Ectodermal cell (in vitro differentiated cells): ENCODE results near the gene NPEPL1.

ENCODE experiments used
- H3K27ac ChIP-seq: 2 replicates; pipeline ENCODE4 v1.7.0; 2013; ENCODE audit warnings: mild to moderate bottlenecking, low read depth, low read length; ENCODE audit not compliant: insufficient read depth, poor library complexity, severe bottlenecking
- H3K27me3 ChIP-seq: 2 replicates; pipeline ENCODE4 v1.7.0; 2013; ENCODE audit warnings: mild to moderate bottlenecking, low read length; ENCODE audit not compliant: insufficient read depth, control insufficient read depth, poor library complexity, severe bottlenecking
- H3K36me3 ChIP-seq: one replicate; pipeline ENCODE4 v1.7.0; 2013; ENCODE audit warnings: low read length; ENCODE audit not compliant: control insufficient read depth, insufficient read depth
- H3K4me1 ChIP-seq: one replicate; pipeline ENCODE4 v1.7.0; 2013; ENCODE audit warnings: low read length; ENCODE audit not compliant: control insufficient read depth, insufficient read depth
- H3K4me3 ChIP-seq: 2 replicates; pipeline ENCODE4 v1.7.0; 2013; ENCODE audit warnings: low read depth, low read length, control low read depth; ENCODE audit not compliant: insufficient read depth
- H3K9me3 ChIP-seq: 2 replicates; pipeline ENCODE4 v1.7.0; 2013; ENCODE audit warnings: mild to moderate bottlenecking, low read length, moderate library complexity; ENCODE audit not compliant: control insufficient read depth
- WGBS, 2 experiments: methylation state at CpG; one replicate each; pipeline ENCODE4 v1.1.7; 2013; ENCODE audit warnings: missing lambda C conversion rate in 2 of 2; 5-methylcytosine and 5-hydroxymethylcytosine counted together

NPEPL1 gene

DNA sequence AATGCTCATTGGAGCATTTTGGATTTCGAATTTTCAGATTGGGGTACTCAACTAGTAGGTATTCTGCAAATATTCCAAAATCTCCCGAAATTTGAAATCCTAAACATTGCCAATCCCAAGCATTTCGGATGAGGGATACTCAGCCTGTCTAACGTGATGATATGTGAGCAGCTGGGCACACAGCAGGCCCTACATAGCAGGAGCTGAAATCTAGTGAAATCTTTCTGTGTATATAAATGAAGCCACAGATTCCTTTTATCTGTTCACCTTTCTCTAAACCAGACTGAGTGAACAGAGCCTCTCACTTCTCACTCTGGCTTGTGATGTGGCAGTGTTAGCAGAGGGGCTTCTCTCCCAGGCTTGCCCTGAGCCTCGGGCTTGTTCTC, 23.7 kb upstream of the NPEPL1 start:
- H3K4me3 ChIP-seq, result no peak overlapping the region
- no peaks in the 10 kb centered on the region for H3K9me3 ChIP-seq
- H3K27ac ChIP-seq, result no peak overlapping the region
- H3K36me3 ChIP-seq, result peaks cover 6% of the 10 kb centered on the region
- H3K27me3 ChIP-seq, result no peaks in the 10 kb centered on the region
- H3K4me1 ChIP-seq, result peaks cover 9% of the 10 kb centered on the region
- 62 to 65% methylated on average over 5 of the region's 5 CpGs for WGBS, 2 experiments

DNA sequence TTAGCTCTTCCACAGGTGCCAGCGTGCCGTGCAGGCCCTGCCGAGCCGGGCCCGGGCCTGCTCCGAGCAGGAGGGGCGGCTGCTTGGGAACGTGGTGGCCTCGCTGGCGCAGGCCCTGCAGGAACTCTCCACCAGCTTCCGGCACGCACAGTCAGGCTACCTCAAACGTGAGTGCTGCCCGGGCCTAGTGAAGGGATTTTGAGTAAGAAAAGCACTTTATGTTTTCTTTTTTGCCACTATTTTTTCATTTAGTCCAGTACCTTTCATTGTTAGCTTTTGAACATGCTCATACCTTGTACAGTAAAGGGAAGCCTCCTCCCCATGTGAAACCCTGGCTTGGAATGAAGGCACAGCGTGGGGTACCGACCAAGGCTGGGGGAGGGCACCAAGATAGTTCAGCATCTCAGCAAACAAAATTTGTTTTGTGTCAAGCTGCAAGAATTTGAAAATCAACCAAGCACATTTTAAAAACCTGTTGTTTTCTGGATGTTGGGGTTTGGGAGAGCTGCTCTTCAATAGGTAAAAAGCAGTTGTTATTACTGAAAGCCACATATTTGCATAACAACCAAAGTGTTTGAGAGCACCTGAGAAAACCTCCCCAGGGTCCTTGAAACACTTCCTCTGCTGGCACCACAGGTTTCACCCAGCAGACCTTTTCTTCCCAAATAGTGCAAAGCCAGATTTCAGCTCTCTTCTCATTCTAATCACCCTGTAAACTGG, 23.2 kb upstream of the NPEPL1 start:
- H3K27me3 ChIP-seq, result no peaks in the 10 kb centered on the region
- peaks cover 9% of the 10 kb centered on the region for H3K4me1 ChIP-seq
- no peak overlapping the region for H3K4me3 ChIP-seq
- H3K9me3 ChIP-seq, result no peaks in the 10 kb centered on the region
- no peak overlapping the region for H3K27ac ChIP-seq
- H3K36me3 ChIP-seq, result peaks cover 8% of the 10 kb centered on the region
- whole genome bisulfite sequencing, 2 experiments, result 7 to 11% methylated on average over 14 to 16 of the region's 16 CpGs

DNA sequence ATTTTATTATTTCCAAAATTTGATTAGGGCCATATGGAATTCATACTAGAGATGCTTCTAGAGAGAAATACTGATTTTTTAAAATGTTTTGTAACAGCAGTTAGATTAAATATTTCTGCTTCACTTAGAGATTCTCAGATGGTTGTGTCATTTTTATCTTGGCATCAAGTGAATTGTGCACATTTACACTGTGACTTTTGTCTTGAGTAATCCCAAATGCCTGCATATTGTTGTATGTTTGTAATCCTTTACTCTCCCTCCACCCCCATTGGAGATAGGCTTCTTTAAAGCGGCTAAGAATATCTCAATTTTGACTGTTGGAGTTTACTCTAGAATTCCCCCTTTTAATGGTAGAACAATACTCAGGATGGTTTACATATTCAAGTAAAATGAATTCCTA, 22.5 kb upstream of the NPEPL1 start:
- Histone ChIP-seq H3K4me1 (peaks cover 9% of the 10 kb centered on the region), H3K4me3 (no peak overlapping the region), H3K36me3 (peaks cover 11% of the 10 kb centered on the region), H3K27me3 (no peaks in the 10 kb centered on the region), H3K27ac (no peak overlapping the region), H3K9me3 (no peaks in the 10 kb centered on the region)
- WGBS, 2 experiments, result 33% methylated on average over 1 of the region's 1 CpG; no CpG with 5 or more reads in 1 of the 2 experiments

DNA sequence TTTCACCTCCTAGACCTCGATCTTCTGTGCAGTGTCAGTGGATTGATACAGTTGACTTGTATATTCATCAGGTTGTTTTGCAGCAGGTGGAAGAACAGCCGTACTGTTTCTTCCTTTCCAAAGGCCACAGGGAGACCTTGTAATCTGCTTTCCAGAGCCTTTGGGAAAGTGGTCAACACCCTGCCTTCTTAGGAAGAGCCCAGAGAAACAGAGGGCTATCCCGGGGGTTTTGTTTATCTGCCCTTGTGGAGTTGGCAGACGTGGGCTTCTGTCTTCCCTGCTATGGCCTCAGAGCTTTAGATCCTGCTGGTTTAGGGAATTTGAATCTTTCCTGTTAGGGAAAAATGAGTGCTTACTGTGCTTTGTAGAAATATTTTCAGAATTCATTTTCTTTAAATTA, 21.9 kb upstream of the NPEPL1 start:
- no peak overlapping the region for H3K4me3 ChIP-seq
- peaks cover 9% of the 10 kb centered on the region for H3K4me1 ChIP-seq
- 32 to 47% methylated on average over 4 of the region's 4 CpGs for WGBS, 2 experiments
- no peak overlapping the region for H3K27ac ChIP-seq
- peaks cover 16% of the 10 kb centered on the region for H3K36me3 ChIP-seq
- no peaks in the 10 kb centered on the region for H3K27me3 ChIP-seq
- no peaks in the 10 kb centered on the region for H3K9me3 ChIP-seq

DNA sequence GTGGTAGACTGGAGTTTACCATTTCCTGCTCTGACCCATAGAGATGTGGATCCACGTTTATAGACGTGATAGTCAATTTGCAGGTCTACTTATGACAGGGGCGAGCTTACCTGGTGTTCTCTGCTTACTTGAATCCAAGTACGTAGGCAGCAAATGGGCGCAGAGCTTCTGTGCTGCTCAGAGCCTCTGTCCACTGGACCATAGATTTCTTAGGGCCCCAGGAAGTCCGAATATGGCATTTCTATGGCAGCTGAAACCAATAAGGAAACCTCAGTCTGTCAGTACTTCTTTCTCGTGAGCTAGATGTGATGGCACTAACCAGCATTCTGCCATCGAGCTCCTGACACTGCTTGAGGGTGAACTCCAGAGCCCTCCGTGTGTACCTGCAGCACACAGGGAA, 19.5 kb upstream of the NPEPL1 start:
- 95% methylated on average over 9 of the region's 9 CpGs for WGBS, 2 experiments
- Histone ChIP-seq H3K27ac (no peak overlapping the region), H3K4me1 (peaks cover 9% of the 10 kb centered on the region), H3K27me3 (no peaks in the 10 kb centered on the region), H3K36me3 (peaks cover 22% of the 10 kb centered on the region), H3K4me3 (no peak overlapping the region), H3K9me3 (no peaks in the 10 kb centered on the region)

DNA sequence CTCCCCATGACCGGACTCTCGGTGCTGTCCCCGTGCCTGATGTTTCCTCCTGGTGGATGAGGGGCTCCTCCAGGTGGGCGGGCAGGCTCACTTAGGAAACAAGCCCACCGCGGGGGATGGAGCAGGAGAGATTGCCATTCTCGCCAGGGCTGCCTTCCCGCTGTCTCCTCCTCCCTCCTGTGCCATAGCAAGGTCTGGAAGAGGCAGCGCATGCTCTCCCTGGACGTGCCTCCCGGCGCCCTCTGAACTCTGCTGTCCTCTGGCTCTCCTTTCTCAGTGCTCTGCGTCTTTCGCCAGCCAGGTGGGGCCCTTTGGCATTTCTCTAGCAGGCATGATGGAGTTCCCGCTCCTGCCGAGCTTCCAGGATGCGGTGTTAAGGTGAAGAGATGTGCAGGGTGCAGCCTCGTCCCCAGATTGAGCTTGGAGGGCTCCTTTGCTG, 17.4 kb upstream of the NPEPL1 start:
- H3K4me3 ChIP-seq, result no peak overlapping the region
- no peak overlapping the region for H3K27ac ChIP-seq
- H3K27me3 ChIP-seq, result no peaks in the 10 kb centered on the region
- H3K9me3 ChIP-seq, result no peaks in the 10 kb centered on the region
- 92% methylated on average over 18 of the region's 18 CpGs for WGBS, 2 experiments
- H3K4me1 ChIP-seq, result peaks cover 2% of the 10 kb centered on the region
- H3K36me3 ChIP-seq, result peaks cover 22% of the 10 kb centered on the region

DNA sequence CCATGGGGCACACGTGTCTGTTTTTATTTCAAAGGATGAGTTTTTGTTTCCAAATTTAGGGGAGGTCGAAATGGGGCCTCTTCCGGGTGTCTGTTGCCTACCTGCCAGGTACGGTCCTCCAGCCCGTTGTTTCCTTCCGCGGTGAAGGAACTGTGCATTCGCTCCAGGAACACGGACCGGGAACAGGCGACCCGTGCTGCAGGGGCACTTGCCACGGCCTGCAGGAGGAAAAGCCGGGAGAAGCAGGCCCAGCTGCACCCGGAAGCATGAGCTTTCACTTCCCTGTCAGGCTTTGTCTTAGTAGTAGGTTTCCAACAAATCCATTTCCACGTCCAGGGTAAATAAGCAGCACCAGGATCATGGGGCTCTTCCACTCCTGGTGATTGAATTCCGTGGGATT, 17.0 kb upstream of the NPEPL1 start:
- H3K36me3 ChIP-seq, result peaks cover 26% of the 10 kb centered on the region
- no peak overlapping the region for H3K27ac ChIP-seq
- H3K27me3 ChIP-seq, result no peaks in the 10 kb centered on the region
- 90 to 92% methylated on average over 17 of the region's 17 CpGs for WGBS, 2 experiments
- no peaks in the 10 kb centered on the region for H3K9me3 ChIP-seq
- no peaks in the 10 kb centered on the region for H3K4me1 ChIP-seq
- no peak overlapping the region for H3K4me3 ChIP-seq

DNA sequence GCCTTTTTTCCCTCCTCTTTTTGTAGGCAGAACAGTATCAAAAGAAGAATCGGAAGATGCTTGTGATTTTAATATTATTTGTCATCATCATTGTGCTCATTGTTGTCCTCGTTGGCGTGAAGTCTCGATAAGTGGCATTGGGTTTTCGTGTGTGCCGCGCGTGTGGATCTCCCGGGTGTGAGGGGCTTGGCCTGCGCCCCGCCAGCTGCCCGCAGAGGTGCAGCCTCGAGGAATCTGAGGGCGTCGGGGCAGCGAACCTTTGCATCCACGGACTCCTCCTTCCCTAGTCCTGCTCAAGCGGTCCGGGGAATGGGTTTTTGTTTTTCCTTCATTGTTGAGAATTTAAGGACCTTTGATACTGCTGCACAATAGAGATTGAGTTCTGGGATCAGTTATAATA, 16.4 kb upstream of the NPEPL1 start:
- 95 to 98% methylated on average over 19 of the region's 19 CpGs for WGBS, 2 experiments
- peaks cover 25% of the 10 kb centered on the region for H3K36me3 ChIP-seq

DNA sequence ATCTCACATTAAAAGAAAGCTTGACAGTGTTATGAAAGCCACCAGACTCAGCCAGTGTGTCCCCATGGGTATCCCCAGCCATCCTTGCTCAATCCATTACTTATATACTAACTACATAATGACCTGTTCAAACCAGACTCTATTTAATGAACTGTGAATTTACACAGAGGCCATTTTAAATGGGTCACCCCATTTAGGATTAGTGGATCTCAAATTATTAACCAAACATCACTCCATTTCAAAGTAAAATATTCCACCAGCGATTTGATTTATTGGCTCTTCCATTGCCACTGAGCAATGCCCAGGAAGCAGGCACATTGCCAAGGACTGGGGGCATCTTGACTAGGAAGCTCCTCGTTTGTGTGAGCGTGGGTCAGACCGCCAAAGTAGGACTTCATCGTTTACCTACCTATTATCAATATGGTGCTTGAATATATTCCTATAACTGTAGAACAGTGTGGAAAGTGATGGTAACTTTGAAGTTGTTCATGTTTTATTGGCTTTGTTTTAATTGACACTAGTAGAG, 15.5 kb upstream of the NPEPL1 start:
- Histone ChIP-seq H3K27ac (no peak overlapping the region), H3K36me3 (peaks cover 24% of the 10 kb centered on the region), H3K27me3 (no peaks in the 10 kb centered on the region), H3K9me3 (no peaks in the 10 kb centered on the region), H3K4me1 (no peaks in the 10 kb centered on the region), H3K4me3 (no peak overlapping the region)
- WGBS, 2 experiments, result 97% methylated on average over 4 to 5 of the region's 5 CpGs

More for the DNA sequence above, 16.4 kb upstream of the NPEPL1 start:
- no peaks in the 10 kb centered on the region for H3K27me3 ChIP-seq
- H3K4me1 ChIP-seq, result no peaks in the 10 kb centered on the region
- no peaks in the 10 kb centered on the region for H3K9me3 ChIP-seq
- H3K4me3 ChIP-seq, result no peak overlapping the region
- no peak overlapping the region for H3K27ac ChIP-seq

DNA sequence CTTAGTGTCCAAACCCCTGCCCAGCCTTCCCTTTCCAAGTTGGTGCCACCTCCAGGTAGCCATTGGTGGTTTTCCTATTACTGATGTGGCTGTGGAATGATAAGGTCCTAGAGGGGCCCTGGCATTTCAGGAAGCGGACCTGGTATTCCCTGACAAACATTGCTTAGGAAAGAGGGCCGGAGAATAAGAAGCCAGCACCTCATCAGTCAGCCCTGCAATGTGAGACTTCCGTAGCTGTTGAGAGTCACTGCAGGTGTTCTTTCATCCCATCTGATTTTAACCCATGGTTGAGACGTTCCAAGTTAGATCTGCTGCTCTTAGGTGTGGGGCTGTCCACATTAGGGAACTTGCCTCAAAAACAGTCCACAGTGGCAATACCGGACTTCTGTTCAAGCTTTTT, 14.8 kb upstream of the NPEPL1 start:
- H3K27me3 ChIP-seq, result no peaks in the 10 kb centered on the region
- no peaks in the 10 kb centered on the region for H3K4me1 ChIP-seq
- WGBS, 2 experiments, result 64 to 65% methylated on average over 5 of the region's 5 CpGs
- H3K4me3 ChIP-seq, result no peak overlapping the region
- H3K36me3 ChIP-seq, result peaks cover 24% of the 10 kb centered on the region
- H3K9me3 ChIP-seq, result no peaks in the 10 kb centered on the region
- no peak overlapping the region for H3K27ac ChIP-seq
